NT2/D1 (cell line): Measurements from ENCODE around the gene GPI.
"Not testable (repeated sequence)": the region's sequence is repeated elsewhere in the genome, so short reads cannot be mapped to it uniquely, and the experiment has no call there.

Source experiments
- DNase-seq: peaks from one replicate; pipeline ENCODE4 v3.0.0-alpha.2; 2011; ENCODE audit warnings: low read depth, low spot score
- H3K27me3 ChIP-seq: 2 replicates; pipeline ENCODE4 v1.6.0; 2011; ENCODE audit warnings: mild to moderate bottlenecking; ENCODE audit not compliant: insufficient read length, insufficient read depth
- H3K36me3 ChIP-seq: 2 replicates; pipeline ENCODE4 v1.6.1; 2011; ENCODE audit warnings: mild to moderate bottlenecking, low read length, mixed read lengths; ENCODE audit not compliant: insufficient read depth, insufficient read length
- H3K4me1 ChIP-seq: 2 replicates; pipeline ENCODE4 v1.5.1; 2011; ENCODE audit not compliant: insufficient read depth, insufficient read length
- H3K4me3 ChIP-seq: 2 replicates; pipeline ENCODE4 v1.5.1; 2011; ENCODE audit warnings: low read depth; ENCODE audit not compliant: insufficient read length
- H3K9ac ChIP-seq: 2 replicates; pipeline ENCODE4 v1.6.0; 2011; ENCODE audit warnings: low read depth; ENCODE audit not compliant: insufficient read length
- H3K9me3 ChIP-seq: 2 replicates; pipeline ENCODE4 v1.5.1; 2011; ENCODE audit warnings: mild to moderate bottlenecking, low read length; ENCODE audit not compliant: insufficient read depth
- SUZ12 ChIP-seq: IDR thresholded peaks from 2 replicates; pipeline ENCODE4 v1.6.1; 2011; ENCODE audit not compliant: insufficient read length, insufficient read depth; ENCODE audit errors: extremely low read depth
- YY1 ChIP-seq: IDR thresholded peaks from 2 replicates; pipeline ENCODE4 v1.6.1; 2011; ENCODE audit not compliant: insufficient read length, insufficient read depth
- ZNF274 ChIP-seq: IDR thresholded peaks from 2 replicates; pipeline ENCODE4 v1.6.1; 2011; ENCODE audit warnings: mild to moderate bottlenecking, low read depth, low read length

Gene GPI

DNA sequence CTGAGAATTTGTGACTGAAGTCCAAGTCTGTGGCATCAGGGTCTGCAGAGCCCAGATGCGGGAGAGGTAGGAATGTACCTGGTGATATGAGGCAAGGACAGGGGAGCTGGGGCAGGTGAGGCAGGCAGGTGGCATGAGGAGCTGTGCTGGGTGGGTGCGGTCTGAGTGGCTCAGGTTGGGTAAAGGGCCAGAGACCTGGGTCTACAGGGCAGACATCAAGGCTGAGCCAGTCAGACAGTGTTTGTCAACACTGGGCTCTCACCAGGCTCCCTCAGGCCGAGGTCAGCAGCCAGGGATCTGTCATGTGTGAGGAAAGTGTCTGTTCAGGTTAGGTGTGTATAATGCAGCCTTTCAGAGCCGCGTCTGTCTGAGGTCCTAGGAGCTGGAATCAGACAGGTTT lies 18.6 kb downstream of the GPI start:
- H3K36me3 ChIP-seq, result peaks cover 90% of the 10 kb centered on the region
- no peaks in the 10 kb centered on the region for H3K9me3 ChIP-seq
- H3K27me3 ChIP-seq, result no peaks in the 10 kb centered on the region
- no peak overlapping the region for H3K9ac ChIP-seq
- H3K4me3 ChIP-seq, result no peak overlapping the region
- no peak for DNase-seq
- TF ChIP-seq YY1 (no peak), ZNF274 (no peak), SUZ12 (no peak)
- H3K4me1 ChIP-seq, result no peaks in the 10 kb centered on the region

DNA sequence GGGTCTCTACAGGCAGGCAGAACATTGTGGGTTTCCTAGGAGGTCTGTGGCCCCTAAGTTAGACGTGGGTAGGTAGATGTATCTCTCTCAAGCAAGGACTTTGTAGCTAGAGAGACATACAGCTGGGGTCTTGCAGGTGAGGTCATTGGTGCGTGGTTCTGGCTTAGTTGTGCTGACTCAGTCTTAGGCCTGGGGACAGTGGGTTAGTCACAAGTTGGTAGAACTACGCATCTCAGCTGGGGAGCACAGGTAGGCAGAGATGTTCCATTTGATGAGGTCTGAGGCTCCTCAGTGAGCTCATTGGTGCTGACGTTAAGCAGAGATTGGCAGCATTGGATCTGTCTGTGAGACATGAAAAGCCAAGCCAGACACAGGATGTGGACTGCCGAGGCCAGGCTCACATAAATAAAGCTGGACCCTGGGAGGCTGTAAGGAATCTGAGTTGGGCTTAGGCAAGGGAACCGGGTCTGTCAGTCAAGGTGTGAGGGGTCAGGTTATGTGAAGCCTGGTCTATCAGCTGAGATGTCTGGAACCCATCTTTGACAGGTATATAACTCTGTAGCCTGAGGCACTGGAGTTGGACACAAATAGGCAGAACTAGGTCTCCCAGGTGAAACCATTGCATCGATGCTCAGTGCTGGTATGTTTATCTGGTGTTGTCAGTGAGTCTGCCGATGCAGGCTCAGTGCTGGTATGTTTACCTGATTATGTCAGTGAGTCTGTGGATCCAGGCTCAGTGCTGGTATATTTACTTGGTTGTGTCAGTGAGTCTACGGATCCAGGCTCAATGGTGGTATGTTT lies 21.8 kb downstream of the GPI start:
- H3K4me1 ChIP-seq, result no peaks in the 10 kb centered on the region
- no peaks in the 10 kb centered on the region for H3K27me3 ChIP-seq
- DNase-seq, result no peak
- no peaks in the 10 kb centered on the region for H3K9me3 ChIP-seq
- H3K36me3 ChIP-seq, result peaks cover 91% of the 10 kb centered on the region
- no peak overlapping the region for H3K4me3 ChIP-seq
- no peak overlapping the region for H3K9ac ChIP-seq
- TF ChIP-seq ZNF274, result no peak
- TF ChIP-seq SUZ12, result no peak
- no peak for TF ChIP-seq YY1

DNA sequence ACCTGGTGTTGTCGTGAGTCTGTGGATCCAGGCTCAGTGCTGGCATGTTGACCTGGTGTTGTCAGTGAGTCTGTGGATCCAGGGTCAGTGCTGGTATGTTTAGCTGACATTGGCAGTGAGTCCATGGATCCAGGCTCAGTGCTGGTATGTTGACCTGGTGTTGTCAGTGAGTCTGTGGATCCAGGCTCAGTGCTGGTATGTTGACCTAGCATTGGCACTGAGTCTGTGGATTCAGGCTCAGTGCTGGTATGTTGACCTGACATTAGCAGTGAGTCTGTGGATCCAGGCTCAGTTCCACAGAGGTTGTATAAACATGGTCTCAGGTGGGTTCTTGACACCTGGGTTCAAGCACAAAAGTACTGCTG lies 22.4 kb downstream of the GPI start:
- DNase-seq, result no peak
- Histone ChIP-seq H3K9me3 (no peaks in the 10 kb centered on the region), H3K36me3 (peaks cover 91% of the 10 kb centered on the region), H3K4me1 (no peaks in the 10 kb centered on the region), H3K27me3 (no peaks in the 10 kb centered on the region), H3K9ac (no peak overlapping the region), H3K4me3 (no peak overlapping the region)
- TF ChIP-seq ZNF274, result no peak
- no peak for TF ChIP-seq SUZ12
- TF ChIP-seq YY1, result no peak

DNA sequence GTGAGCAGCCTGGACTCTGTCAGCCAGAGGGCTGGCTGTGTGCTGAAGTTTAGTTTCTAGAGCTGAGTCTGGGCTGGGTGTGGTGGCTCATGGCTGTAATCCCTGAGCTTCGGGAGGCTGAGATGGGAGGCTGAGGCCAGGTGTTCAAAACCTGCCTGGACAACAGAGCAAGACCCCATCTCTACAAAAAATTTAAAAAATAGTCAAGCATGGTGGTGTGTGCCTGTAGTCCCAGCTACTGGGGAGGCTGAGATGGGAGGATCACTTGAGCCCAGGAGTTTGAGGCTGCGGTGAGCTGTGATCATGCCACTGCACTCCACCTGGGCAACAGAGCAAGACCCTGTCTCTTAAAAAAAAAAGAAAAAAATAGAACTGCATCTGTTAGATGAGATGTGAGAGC lies 23.7 kb downstream of the GPI start:
- H3K36me3 ChIP-seq, result peaks cover 89% of the 10 kb centered on the region
- H3K27me3 ChIP-seq, DNase-seq, H3K9me3 ChIP-seq, H3K4me3 ChIP-seq, H3K9ac ChIP-seq, H3K4me1 ChIP-seq: not testable (repeated sequence)

DNA sequence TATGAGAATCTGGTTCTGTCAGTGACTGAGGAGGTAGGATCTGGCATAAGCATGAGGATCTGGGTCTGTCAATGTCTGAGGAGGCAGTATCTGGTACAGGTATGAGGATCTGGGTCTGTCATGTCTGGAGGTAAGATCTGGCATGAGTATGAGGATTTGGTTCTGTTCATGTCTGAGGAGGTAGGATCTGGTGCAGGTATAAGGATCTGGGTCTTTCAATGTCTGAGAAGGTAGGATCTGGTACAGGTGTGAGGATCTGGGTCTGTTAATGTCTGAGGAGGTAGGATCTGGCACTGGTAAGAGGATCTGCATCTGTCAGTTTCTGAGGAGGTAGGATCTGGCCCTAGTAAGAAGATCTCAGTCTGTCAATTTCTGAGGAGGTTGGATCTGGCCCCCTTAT lies 26.8 kb downstream of the GPI start:
- no peaks in the 10 kb centered on the region for H3K4me1 ChIP-seq
- no peak overlapping the region for H3K4me3 ChIP-seq
- TF ChIP-seq ZNF274, result no peak
- TF ChIP-seq YY1, result no peak
- TF ChIP-seq SUZ12, result no peak
- peaks cover 93% of the 10 kb centered on the region for H3K36me3 ChIP-seq
- DNase-seq, result no peak
- H3K9me3 ChIP-seq, result no peaks in the 10 kb centered on the region
- no peak overlapping the region for H3K9ac ChIP-seq
- no peaks in the 10 kb centered on the region for H3K27me3 ChIP-seq

DNA sequence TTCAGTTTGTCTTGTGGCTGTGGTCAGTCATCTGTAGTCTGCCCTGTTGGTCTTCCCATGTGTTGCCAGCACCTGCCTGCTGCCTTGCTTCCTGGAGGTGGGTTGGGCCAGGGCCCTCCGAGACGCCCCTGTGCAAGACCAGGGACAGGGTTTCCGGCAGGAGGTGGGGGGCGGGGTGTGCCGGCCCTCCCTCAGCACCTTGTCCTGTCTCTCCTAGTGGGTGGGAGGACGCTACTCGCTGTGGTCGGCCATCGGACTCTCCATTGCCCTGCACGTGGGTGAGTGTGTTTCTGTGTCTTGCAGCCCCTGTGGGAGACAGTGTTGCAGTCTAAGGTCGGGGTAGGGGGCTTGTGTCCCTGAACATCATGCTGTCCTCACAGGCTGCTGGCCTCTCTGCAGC lies 28.0 kb downstream of the GPI start:
- H3K36me3 ChIP-seq, result peaks cover 91% of the 10 kb centered on the region
- no peaks in the 10 kb centered on the region for H3K4me1 ChIP-seq
- H3K27me3 ChIP-seq, result no peaks in the 10 kb centered on the region
- no peak overlapping the region for H3K4me3 ChIP-seq
- no peak for DNase-seq
- no peak overlapping the region for H3K9ac ChIP-seq
- no peaks in the 10 kb centered on the region for H3K9me3 ChIP-seq
- TF ChIP-seq YY1 (no peak), ZNF274 (no peak), SUZ12 (no peak)

DNA sequence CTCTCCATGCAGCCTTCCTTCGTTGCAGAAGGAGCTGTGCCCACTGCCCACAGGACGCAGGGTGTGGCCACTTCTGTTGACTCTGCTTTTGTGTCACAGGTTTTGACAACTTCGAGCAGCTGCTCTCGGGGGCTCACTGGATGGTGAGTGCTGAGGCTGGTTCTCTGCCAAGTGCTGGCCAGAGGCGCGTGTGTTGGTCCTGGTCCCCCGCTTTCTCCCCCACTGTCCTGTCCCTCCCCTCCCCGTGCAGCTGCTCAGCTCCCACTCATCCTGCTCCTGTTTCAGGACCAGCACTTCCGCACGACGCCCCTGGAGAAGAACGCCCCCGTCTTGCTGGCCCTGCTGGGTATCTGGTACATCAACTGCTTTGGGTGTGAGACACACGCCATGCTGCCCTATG lies 28.6 kb downstream of the GPI start:
- Histone ChIP-seq H3K36me3 (peaks cover 90% of the 10 kb centered on the region), H3K4me3 (no peak overlapping the region), H3K9me3 (no peaks in the 10 kb centered on the region), H3K9ac (no peak overlapping the region), H3K27me3 (no peaks in the 10 kb centered on the region), H3K4me1 (no peaks in the 10 kb centered on the region)
- TF ChIP-seq ZNF274 (no peak), SUZ12 (no peak), YY1 (no peak)
- DNase-seq, result no peak
